G401 (cell line): Measurements from ENCODE around the gene TOX2. TPM values are rescaled to one million over a fixed set of nuclear protein-coding genes. Genes with fewer than 3 reads are reported as not detected.

Source experiments
- total RNA-seq: library from RNA; depleted of rRNA; stranded (reverse); fragments of >200 nt; shearing (Covaris generic); gene quantifications from 2 replicates; pipeline ENCODE4 v1.2.3, GENCODE V29; 2014; rRNA removed

The TOX2 gene
- total RNA-seq, 1 experiment from 2014 or later: not detected

Other genes starting within 250 kb of the TOX2 start
- 28.0 and 36.1 TPM in 2 replicates for gene MYBL2, start 247.7 kb upstream of the TOX2 start, total RNA-seq
- not detected in 2 replicates for gene GTSF1L, start 187.8 kb upstream of the TOX2 start, total RNA-seq